Embryonic facial prominence (tissue), 1 donor: ENCODE measurements around the gene CELA2A.
"Not testable (repeated sequence)": the region's sequence is repeated elsewhere in the genome, so short reads cannot be mapped to it uniquely, and the experiment has no call there.

Source experiments
- DNase-seq: peaks from one replicate; pipeline ENCODE4 v3.0.0-alpha.2; 2016; ENCODE audit errors: extremely low spot score

Gene CELA2A

DNA sequence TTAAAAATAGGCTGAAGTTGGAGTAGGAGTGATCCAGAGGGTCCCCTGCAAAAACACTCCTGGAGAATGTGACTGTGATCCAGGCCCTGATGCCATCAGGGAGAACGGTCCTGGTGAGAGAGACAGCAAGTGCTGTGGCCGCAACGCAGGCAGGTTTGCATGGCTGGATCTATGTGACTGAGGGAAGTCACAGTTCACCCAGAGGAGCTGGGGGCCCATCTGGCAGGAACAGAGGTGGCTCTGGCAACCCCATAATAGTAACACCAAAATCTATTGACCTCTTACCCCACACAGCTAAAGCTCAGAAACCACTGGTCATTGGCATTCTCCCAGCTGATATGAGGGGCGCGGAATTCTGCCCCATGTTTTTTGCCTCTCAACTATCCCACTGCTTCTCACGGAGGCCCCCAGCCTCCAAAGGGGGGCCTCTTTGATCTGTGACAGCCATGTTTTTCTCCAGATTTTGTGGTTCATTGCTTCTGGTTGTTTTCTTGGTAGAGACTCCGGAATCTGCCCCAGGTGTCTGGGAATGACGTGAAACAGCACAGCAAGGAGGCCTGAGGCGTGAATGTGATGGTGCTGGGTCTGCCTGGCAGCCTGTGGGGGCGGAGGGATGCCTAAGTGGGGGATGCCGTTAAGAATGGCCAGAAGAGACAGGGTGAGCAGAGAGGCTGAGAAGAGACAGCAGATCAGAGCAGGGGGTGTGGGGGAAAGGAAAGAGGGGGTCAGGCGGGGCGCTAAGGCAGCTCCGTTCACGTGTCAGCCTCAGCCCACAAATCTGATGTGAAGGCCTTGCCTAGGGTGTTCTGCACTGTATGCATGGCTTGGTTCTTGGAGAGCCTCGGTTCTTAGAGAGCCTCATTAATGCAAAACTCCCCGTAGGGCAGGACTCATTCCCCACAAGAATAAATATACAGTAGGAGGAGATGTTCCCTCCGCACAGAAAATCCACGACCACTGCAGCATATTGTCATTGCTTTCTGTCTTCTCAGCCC is 43.9 kb downstream of the CELA2A start:
- no peak for DNase-seq

DNA sequence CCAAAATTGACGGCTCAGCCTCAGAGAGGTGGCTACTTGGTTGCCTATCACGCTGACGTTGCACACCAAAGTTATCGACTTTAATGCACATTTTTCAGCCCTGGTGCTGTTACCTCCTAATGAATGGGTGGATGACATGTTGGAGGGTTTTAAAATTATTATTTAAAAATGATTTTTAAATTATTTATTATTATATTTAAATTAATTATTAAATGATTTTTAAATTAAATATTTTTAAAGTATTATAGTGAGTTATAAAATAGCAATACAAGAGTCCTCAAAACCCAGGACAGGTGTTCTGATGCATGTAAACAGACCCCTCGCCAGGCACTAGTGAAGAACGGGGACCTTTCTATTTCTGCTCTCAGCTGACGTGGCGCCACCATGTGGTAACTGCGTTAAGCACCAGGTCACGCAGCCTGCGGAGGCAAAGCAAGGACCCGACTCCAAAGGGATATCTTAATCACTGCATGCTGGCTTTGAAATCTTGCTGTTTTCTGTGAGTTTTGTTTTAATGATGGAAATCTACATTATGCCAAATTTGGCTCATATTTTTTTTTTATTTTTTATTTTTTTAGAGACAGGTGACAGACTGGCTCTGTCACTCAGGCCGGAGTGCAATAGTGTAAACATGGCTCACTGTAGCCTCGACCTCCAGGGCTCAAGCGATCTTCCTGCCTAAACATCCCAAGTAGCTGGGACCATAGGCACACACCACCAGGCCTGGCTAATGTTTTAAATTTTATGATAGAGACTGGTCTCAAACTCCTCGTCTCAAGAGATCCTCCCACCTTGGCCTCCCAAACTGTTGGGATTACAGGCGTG is 44.9 kb downstream of the CELA2A start:
- DNase-seq, result no peak

DNA sequence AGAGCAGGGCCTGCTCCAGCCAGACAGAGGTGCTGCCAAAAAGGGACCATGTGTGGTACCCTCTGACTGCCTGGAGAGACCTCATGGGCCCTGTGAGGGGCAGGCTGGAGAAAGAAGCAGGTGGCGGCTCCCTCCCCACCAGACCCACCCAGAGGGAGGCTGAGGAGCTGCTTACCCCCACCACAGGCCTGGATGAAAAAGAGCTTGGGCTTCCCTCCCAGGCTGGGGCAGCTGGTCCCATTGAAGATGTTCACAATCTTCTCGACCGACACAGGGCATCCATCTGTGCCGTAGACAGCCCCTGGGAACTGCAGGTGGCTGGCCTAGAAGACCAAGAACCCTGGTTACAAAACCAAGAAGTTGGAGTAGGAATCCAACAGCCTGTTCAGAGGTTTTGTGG is 47.9 kb downstream of the CELA2A start:
- no peak for DNase-seq

DNA sequence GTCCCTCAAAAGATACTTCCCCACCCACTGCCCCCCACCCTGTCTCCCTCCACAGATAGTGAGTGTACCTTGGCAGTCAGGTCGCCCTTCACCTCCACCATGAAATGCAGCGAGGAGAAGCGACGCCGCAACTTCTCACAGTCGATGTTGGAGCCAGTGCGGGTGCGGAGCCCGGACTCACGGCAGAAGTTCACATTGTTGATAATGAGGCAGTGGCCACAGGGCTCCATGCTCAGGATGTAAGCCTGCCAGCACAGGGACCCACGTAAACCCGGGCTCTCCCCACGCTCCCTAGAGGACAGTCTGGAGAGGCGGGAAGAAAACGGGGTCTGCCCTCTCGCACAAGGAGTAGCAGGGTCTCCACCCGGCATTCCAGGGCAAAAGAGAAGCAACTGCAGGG is 50.3 kb downstream of the CELA2A start:
- DNase-seq, result no peak

DNA sequence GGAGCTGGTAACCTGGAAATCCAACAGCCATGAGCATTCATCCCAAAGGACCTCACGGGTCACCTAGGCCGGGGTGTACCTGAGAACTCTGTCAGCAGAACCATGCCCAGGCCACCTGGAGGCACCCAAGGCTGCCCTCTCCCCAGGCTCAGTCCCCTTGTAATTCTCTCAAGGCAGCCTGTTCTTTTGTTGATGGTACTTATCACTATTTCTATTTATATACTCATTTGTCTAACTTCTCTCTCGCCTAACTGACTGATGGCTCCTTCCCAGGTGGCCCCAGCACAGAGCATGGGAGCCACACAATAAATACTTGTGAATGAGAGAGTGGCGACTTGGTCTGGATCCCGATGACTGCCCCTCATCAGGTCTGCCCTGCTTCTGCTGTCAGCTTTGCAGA is 50.7 kb downstream of the CELA2A start:
- no peak for DNase-seq

DNA sequence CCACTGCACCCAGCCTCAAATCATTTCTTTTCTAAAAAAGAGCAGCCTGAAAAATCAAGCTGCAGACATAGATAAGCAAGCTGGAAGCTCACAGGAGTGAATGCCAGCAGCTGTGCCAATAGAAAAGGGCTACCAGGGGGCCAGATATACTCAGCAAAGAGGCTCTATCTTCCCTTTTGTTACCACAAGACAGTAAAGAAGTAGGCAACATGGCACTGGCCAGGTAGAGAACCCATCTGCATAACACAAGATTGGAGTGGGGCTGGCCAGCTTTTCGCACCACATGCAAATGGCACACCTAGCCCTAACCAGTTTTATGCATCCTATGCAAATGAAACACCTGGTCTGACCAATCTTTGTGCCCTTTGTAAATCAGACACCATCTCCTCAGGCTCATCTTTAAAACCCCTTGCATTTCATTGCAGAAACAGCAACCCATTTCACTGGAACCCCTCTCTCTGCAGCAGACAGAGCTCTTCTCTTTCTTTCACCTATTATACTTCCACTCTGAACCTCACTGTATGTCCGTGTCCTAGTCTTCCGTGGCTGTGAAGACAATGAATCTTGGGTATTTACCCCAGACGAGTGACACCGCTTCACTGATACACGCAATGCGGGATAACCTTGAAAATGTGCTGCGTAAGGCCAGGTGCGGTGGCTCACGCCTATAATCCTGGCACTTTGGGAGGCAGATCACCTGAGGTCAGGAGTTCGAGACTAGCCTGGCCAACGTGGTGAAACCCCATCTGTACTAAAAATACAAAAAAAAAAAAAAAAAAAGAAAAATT is 52.4 kb downstream of the CELA2A start:
- no peak for DNase-seq

DNA sequence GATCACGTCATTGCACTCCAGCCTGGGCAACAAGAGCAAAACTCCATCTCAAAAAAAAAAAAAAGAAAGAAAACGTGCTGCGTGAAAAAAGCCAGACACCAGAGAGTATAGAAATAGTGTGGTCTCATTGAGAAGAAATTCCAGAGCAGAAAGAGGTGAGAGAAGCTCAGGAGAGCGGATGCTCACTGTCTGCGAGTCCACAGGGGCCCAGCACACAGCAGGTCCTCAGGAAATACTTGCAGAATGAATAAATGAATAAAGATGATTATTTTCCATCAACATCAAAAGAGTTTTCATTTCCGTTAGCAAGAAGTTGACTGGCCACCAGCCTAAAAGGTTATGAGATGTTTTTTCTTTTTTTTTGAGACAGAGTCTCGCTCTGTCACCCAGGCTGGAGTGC is 53.1 kb downstream of the CELA2A start:
- no peak for DNase-seq

DNA sequence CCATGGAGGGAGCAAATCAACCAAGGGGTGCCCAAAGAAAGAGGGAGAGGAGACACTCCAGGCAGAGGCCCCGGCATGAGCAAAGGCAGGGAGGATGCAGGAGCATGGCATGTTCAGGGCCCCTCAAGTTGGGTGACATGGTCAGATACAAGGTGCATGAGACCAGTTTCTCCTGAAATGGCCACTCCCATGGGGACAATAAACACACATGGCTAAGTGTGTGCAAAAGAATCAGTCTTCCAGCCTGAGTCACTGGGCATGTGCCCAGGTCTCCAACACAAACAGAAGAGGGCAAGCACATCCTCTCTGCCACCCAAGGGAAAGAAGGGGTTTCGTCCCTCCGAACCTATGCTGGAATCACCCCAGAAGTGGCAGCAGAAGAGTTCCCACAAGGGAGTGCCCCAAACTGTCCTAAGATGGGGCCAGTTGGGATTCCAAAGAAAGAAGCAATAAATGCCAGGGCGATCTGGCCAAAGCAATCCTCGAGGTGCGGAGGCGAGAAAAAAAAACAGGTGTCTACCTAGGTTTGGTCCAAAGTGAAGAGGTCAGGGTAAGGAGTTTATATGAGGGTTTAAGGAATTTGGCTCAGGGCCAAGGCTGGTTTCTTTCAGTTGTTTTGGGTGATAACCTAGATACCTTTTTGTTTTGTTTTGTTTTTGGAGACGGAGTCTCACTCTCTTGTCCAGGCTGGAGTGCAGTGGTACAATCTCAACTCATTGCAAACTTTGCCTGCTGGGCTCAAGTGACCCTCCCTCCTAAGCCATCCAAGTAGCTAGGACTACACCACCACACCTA is 54.3 kb downstream of the CELA2A start:
- no peak for DNase-seq

DNA sequence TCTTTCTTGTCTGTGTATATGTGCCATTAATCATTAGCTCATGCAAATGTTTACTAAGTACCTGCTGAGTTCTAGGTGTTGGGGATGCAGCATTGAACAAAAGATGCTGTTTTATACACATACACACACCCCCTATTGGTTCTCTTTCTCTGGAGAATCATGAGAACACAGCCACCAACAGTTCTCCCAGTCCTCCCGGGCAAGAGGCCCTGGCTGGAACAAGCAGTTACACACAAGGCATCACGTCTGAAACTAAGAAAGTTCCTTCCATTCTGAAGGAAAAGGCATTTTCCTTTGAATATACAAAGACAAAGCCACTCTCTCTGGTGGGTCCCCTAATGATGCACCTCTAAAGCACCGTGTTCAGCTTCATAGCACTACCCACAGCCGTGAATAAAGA is 56.7 kb downstream of the CELA2A start:
- no peak for DNase-seq

DNA sequence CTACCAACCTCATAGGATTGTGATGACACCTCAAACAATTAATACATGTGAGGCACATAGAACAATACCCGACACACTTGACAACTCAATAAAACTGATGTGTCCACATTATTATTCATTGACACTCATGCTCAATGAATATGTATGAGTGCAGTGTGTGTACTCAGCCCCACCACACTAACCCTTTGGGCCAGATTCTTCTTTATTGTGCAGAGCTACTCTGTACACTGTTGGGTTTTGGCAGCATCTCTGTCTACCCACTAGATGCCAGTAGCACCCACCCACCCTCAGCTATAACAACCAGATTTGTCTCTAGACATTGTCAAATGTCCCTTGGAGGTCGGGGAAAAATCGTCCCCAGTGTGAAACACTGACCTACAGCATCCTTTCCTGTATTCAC is 57.4 kb downstream of the CELA2A start:
- DNase-seq, result no peak

DNA sequence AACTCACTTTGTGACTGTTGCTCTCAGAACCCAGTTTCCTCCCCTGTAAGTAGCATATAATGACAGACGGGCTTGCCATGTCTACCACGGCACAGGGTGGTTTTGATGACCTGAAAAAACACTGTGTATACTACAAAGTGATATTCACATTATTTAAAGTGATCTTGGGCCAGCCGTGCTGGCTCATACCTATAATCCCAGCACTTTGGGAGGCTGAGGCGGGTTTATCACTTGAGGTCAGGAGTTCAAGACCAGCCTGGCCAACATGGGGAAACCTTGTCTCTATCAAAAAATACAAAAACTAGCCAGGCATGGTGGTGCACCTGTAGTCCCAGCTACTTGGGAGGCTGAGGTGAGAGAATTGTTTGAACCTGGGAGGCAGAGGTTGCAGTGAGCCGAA is 58.0 kb downstream of the CELA2A start:
- DNase-seq, result not testable (repeated sequence)

DNA sequence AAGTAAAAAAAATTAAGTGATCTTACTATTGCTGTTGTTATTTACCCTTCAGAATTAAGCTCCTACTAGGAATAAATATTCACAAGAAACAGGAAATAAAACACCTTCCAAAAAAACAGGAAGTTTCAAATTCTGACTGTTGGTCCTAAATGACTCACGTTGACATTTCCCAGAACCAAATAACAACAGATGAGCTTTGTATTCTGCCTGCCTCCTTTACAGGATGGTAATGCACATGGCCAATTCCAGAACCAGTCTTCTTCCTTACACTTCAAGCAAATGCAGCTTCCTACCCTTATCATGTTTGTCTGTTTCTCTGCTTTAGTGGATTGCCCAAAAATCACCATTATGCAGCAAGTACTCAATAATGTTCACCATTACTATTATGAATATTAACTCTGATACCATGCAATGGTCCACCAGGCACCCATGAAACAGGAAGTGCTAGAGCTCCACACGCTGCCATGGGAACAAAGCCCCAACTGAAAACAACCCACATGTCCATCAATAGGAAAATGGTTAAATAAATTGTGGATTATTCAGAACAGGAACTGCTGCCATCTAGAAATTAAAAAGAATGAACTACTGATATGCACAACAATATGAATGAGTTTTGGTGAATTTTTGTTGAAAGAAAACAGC is 58.6 kb downstream of the CELA2A start:
- DNase-seq, result no peak

DNA sequence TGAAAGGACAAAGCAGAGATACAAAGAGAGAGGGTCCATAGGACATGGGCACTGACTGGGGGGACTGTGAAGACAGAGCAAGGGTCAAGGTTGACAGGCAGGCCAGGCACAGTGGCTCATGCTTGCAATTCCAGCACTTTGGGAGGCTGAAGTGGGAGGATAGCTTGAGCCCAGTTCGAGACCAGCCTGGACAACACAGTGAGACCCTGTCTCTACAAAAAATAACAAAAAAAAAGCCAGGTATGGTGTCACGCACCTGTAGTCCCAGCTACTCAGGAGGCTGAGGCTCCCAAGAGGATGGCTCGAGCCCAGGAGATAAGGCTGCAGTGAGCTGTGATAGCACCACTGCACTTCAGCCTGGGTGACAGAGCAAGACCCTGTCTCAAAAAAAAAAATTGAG is 63.1 kb downstream of the CELA2A start:
- no peak for DNase-seq

DNA sequence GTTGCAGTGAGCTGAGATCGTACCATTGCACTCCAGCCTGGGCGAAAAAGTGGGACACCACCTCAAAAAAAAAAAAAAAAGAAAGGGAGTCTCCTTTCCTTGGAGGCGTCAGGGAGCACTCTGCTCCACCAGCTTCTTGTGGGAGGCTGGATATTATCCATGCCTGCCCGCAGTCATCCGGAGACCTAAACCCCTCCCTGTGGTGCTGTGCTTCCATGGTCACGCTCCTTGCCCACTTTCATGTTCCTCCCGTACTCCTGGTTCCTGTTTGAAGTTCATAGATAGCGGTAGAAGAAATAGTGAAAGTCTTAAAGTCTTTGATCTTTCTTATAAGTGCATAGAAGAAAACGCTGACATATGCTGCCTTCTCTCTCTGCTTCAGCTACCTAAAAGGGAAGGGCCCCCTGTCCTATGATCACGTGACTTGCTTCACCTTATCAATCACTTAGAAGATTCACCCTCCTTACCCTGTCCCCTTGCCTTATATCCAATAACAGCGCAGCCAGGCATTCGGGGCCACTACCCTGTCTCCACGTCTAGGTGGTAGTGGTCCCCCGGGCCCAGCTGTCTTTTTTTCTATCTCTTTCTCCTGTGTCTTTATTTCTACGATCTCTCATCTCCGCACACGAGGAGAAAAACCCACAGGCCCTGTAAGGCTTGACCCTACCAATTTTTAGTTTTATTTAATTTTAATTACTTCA is 64.8 kb downstream of the CELA2A start:
- not testable (repeated sequence) for DNase-seq
